NCI-H748 treated with DMSO at 0.1 percent for 48 hours (cell line): Measurements from ENCODE around the gene EPB41.

Experiments used
- DNase-seq: peaks from one replicate; lab custom pipeline; 2025; lab: John Stamatoyannopoulos, UW

Gene EPB41

DNA sequence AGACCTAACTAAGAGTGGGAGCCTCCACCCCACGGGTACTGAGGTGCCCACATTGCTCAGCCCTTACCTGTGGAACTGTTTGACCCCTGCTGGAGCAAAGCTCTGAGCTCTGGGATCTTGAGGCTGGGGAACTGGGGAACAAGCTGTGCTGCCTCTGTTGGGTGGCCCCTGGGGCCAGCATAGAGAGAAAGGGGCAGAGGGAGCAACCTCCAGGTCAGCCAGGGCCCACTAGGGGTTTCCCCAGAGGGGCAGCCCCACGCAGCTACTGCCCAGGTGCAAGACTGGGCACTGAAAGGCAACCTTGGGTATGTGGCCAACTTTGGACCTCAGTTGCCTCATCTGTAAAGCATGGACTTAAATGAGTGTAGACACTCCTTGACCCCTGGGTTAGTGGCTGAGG lies 23.5 kb upstream of the EPB41 start:
- no peak for DNase-seq

DNA sequence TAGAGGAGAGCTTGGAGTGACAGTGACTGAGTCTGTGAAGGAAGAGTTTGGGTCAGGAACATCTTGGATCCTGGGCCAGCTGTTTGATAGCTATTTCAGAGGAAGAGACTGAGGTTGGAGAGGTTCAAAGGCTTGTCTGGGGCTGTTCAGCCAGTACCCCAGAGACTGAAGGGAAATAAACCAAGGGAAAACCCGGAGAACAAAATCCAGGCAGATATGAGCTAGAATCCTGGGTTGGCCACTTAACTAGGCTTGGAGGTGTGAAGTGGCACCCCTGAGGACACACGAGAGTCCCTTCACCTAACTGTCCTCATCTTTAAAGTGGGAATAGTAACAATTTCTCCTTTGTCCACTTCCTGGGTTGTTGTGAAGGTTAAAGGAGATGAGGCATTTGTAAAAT lies 23.1 kb upstream of the EPB41 start:
- no peak for DNase-seq

DNA sequence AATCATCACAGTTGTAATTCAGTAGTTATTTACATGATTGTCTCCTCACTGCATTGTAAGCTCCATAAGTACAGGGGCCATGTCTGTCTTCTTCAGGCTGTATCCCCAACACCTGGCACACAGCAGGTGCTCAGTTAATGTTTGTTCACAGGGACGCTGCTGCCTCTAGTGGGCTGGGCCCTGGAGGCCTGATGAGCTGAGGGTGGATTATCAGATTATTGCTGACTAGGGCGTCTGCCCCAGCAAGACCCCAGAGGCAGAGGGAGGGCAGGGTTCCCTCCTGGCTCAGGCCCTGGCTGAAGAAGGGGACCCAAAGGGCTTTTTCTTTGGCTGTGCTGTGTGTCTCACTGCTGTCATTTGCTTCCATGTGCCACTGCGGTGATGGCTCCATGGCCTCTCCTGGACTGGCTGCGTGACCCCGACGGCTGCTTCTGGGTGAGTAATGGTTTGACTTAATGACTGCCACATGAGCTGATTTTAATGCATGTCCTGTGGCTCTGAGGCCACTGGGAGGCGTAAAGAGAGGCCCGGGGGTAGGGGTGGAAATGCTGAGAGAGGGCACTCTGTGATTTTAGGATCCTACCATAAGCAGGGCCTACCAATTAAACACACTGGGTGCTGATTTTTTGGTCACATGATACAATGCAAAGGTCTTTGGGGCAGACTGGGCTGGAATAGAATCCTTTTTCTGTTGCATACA lies 20.8 kb upstream of the EPB41 start:
- DNase-seq, result no peak

- DNase-seq, result no peak
Observed at GRCh38 chr1:28894785-28895184, 19.6 kb upstream of the EPB41 start.

DNA sequence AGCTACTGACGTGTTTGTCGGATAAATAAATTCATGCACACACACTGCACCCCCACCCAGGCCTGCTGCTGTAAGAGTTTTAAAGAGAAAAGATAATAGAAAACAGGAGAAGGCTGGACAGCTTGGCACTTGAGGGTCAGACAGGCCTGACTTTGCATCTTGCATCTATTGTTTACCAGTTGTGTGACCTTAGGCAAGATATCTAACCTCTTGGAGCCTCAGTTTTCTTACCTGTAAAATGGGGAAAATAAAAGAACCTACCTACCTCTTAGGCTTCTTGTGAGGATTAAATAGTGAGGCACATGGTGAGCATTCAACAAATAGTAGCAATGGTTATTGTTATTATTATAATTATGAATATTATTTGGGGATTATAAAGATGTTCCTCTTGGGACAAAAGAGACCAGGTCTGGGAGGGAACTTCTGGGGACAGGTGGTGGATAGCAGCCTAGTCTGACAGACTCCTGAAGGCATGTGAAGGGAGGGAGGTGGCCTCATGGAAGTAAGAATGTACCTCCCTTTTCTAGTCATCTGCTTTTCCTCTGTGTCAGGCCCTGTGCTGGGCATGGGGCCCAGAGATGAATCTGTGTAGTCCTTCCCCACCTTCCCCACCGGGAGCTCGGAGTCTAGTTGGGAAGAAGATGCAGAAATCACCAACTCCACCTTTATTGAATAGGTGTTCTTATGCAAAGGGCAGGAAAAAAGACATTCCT lies 18.3 kb upstream of the EPB41 start:
- DNase-seq, result no peak

DNA sequence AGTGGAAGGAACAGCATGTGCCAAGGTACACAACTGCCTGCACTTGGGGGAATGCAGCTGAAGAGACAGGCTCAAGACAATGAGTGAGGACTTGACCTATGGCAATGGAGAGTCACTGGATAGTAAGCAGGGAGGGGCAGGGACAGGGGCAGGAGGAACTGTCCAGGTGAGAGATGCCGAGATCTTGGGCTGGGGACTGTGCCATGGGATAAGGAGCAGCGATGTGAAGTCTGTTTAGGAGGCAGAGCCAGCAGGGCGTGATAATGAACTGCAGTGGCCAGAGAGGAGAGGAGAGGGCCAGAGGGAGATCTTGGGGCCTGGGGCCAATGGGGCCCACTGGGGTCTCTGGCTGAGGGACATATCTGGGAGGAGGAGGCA lies 17.8 kb upstream of the EPB41 start:
- no peak for DNase-seq

DNA sequence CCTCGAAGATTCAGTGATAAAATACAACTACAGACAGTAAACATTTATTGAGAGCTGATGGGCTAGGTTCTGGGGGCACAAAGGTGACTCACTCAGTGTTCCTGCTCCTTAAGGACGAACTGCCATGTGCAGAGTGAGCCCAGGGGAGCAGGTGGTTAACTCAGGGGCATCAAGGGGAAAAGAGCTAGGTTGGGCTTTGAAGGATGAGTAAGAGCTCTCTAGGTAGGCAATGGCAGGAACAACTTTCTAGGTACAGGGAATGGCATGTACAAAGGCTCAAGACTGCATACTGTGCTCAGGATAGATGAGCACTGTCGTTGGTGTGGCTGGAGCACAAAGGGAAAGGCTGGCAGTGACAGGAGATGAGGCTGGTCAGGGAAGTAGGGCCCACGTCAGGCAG lies 16.6 kb upstream of the EPB41 start:
- DNase-seq, result no peak

- no peak for DNase-seq
Observed at GRCh38 chr1:28898405-28898881, 15.9 kb upstream of the EPB41 start.

- DNase-seq, result no peak
Observed at GRCh38 chr1:28899267-28899666, 15.1 kb upstream of the EPB41 start.

GRCh38 chr1:28900562-28900961 lies 13.8 kb upstream of the EPB41 start:
- DNase-seq, result no peak

DNA sequence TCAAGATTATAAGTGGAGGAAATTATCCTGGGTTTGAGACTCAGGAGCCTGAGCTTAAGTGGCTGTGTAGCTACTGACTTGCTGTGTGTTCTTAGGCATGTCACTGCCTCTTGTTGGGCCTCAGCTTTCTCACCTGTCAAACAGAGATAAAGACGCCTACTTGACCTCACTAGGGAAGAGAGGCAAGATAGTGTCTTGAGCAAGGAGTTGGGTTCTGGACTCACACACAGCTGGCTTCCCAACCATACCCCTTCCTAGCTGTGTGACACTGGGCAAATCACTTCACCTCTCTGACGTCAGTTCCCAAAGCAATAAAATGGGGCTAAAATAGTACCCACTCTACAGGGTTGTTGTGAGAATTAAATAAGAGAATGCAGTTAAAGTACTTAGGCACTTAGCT lies 11.6 kb upstream of the EPB41 start:
- DNase-seq, result no peak

DNA sequence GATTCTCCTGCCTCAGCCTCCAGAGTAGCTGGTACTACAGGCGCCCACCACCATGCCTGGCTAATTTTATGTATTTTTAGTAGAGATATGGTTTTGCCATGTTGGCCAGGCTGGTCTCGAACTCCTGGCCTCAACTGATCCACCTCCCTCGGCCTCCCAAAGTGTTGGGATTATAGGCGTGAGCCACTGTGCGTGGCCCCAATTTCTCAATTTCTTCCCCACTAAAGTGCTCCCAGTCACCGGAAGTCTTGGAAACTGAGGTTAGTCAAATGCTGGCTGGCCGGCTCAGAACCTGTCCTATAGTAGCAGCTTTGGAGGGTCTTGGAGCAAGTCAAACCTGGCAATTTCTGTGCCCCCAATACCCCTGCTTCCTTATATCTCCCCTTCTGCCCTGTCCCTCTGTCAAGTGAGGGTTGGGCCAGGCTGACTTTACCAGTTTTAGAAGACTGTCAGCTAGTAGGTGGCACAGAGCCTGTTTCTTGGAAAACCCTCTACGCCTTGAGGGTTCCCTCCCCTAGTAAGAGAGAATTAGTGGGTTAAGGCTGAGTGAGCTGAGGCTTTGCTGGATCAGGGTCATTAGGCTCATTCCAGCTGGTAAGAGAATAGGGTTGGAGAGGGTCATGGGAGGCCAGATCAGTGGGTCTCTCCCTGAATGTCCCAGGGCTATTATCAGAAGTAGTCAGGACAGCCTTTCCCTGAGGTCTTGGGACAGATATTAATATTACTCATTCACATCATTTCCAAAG lies 8.3 kb upstream of the EPB41 start:
- no peak for DNase-seq

DNA sequence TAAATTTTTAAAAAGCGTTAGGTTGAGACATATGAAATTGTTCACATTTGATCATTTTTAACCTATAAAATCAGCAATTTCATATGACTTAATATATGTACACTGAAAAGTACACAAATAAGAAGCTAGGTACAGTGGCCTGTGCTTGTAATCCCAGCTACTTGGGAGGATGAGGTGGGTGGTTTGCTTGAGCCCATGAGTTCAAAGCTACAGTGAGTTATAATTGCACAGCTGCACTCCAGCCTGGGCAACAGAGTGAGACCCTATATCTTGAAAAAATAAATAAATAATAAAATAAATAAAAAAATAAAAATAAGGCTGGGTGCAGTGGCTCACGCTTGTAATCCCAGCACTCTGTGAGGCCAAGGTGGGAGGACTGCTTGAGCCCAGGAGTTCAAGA lies 5.2 kb upstream of the EPB41 start:
- no peak for DNase-seq

- no peak for DNase-seq
Observed at GRCh38 chr1:28910379-28911115, 3.8 kb upstream of the EPB41 start.

DNA sequence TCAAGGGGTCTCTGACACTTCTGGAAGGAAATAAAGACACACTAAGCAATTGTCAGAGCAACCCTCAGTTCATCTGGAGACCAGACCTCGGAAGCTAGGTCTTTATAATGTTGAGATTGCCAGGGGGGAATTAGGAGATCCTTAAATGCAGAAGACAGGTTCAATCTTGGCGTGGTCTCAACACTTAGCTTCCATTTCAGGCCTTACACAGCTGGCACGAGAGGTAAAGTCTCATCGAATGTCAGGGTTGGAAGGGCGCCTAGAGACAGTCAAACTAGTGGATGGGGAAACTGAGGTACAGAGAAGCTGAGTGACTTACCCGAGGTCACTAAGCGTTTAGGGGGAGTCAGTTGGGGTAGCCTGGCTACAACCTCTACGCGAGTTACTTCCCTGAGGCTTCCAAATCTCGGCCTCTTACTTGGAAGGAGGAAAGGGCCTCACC lies 562 bp upstream of the EPB41 start:
- no peak for DNase-seq

DNA sequence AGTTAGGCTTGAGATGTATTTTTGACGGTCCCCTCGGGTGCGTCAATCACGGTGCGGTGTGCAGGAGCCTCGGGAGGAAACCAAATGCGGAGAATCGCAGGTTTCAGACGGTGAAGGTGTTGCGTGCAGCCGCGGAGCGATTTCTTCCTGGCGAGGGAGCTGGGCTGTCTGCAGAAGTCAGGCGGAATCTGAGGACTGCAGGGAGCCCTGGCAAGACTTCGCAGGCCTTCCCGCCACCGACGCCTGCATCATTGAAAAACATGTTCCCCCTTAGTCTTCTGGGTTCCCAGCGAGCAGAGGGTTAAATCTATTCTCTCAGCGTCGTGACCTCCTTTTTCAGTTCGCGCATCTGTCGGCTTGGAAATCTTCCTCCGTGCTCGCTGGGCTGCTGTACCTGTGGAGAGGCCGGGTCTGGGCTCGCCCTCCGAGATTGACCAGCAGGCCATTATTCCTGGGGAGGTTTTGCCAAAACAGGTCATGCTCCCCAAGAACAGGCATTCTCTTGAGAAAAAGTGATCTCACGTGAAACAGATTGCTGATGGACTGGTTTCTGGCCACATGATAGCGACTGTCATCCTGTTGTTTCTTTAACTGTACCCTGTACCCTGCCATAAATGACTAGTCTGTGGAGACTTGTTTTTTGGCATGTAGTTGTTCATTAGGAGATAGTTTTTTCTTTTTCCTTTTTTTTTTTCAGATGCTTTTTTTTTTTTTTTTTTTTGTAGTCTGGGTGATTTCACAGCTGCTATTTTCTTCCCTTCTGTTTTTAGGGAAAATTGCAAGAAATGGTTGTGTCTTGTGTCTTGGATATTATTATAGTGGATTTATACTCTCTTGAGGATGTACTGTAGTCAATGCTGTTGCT lies 894 bp downstream of the EPB41 start:
- DNase-seq, result peak; percentile 40

- DNase-seq, result no peak
Observed at GRCh38 chr1:28917757-28918118, 3.4 kb downstream of the EPB41 start.

DNA sequence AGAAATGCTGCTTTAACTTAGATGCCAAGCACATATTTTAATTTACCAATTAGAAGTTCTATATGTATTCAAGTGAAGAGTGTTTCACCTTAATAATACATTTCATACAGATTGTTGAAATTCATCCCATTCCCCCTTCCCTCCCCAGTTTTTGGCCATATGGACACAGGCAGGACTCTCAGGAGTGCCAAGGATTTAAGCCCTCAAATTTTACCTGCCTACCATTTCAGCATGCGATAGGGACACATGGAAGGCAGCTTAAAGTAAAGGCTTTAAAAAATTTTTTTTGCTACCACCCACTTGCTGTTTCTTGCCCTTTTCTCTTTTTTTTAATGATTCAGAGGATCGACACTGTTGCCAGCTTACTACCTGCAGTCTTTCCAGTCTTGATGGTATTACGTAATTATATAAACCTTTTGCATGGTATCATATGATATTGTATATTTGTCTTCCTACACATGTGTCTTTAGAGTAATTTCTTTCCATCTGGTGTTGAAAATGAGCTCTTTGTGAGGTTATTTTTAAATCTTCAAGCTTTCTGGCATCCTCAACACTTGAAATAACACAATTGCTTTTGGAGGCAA lies 7.0 kb downstream of the EPB41 start:
- DNase-seq, result no peak

- no peak for DNase-seq
Observed at GRCh38 chr1:28925350-28925891, 11.1 kb downstream of the EPB41 start.

GRCh38 chr1:28926629-28927265 lies 12.4 kb downstream of the EPB41 start:
- peak; percentile 52 for DNase-seq
